Stimulated activated CD4-positive, alpha-beta T cell treated with anti-CD3 and anti-CD28 coated beads, Interleukin-1b, Interleukin-23, amount 100 ng/mL, for 1 hour (primary cell): ENCODE results near the gene CCSER1.
"Not testable (repeated sequence)": the region's sequence is repeated elsewhere in the genome, so short reads cannot be mapped to it uniquely, and the experiment has no call there.

Experiments
- DNase-seq, 2 donors: peaks; one replicate each; pipeline ENCODE4 v3.0.0-alpha.2; 2020; ENCODE audit warnings: low read depth in 2 of 2

The CCSER1 gene

DNA sequence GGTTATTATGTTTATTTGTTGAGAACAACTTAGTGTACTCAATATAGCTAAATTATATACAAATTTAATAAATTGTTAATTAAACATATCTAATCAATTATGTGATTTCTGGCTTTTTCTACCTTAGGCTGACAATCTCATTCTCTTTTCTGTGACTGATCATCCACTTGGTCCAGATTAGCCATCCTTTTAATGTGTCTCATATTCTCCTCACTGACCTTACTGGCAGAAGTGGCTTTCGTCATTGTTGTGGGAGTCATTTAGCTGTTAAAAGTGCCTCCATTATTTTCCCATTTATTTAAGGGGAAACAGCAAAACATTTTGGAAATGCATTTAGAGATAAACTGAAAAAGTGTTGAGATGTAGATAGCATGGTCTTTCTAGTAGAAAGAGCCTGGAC, 172.2 kb downstream of the CCSER1 start:
- no peak for DNase-seq

DNA sequence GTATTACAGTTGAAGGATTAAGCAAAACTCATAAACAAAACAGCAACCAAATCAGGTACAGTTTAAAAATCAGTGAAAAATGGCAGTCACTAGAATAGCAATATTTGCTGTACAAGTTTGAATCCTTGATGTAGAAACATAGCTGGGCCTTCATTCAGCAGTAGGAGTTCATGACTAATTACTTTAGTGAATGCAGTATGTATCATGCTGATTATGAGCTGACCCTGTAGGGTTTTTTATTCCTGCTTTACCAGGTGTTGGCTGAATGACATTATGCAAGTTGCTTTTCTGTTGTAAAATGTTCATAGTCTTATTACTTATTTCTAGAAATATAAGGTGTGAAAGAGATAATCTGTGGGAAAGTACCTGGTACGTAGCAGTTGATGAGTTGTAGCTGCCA, 179.6 kb downstream of the CCSER1 start:
- DNase-seq: no peak

DNA sequence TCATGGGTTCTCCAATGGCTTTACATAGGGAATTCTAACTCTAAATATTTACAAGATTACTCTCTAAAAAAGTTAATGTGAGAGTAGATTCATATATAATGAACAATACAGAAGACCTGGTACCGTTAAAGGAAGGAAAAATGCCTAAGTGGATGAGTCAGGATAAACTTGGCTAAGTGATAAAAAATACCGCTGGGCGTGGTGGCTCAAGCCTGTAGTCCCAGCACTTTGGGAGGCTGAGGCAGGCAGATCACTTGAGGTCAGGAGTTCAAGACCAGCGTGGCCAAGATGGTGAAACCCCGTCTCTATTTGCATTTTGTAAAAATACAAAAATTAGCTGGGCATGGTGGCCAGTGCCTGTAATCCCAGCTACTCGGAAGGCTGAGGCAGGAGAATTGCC, 189.9 kb downstream of the CCSER1 start:
- DNase-seq: not testable (repeated sequence)

GRCh38 chr4:90317785-90318184, 190.6 kb downstream of the CCSER1 start:
- DNase-seq: no peak

DNA sequence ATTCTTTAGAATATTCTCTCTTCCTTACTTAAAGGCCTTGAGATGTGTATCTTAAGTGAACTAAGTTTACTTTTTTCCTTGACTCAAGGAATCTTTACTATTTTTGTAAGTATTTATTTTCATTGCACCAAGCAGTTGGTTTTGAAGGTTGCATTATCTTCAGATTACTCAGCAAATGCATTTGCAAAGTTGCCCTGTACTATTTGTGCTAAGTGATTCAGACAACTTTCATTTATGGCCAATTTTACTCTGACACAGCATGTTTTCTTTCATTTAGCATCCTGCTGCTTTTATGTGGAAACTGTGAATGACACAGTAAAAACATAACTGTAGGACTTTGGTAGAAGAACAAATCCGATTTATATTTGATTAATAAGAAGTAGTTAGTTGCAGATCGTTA, 191.0 kb downstream of the CCSER1 start:
- DNase-seq: no peak

GRCh38 chr4:90328558-90328957, 201.4 kb downstream of the CCSER1 start:
- DNase-seq: no peak

DNA sequence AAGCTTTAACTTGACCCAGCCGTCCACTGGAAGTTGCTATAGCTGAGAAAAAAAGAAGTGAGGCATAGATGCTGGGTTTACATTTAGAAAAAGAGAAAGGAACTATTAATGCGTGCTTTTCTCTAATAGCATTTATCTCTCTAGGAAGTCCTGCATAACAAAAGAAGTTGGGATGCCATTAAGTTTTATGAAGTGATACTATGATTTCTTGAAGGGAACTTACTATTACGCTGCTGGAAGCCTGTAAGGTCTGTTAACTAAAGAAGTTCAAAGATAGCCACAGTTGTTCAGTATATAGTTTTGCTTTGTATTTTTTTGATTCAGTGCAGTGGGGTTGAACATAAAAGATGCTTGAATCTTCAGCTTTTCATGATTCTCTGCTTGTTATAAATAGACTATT, 203.4 kb downstream of the CCSER1 start:
- DNase-seq: no peak

- DNase-seq: no peak
Observed at GRCh38 chr4:90345549-90346215, 218.5 kb downstream of the CCSER1 start.

- no peak for DNase-seq
Observed at GRCh38 chr4:90349636-90350035, 222.4 kb downstream of the CCSER1 start.

DNA sequence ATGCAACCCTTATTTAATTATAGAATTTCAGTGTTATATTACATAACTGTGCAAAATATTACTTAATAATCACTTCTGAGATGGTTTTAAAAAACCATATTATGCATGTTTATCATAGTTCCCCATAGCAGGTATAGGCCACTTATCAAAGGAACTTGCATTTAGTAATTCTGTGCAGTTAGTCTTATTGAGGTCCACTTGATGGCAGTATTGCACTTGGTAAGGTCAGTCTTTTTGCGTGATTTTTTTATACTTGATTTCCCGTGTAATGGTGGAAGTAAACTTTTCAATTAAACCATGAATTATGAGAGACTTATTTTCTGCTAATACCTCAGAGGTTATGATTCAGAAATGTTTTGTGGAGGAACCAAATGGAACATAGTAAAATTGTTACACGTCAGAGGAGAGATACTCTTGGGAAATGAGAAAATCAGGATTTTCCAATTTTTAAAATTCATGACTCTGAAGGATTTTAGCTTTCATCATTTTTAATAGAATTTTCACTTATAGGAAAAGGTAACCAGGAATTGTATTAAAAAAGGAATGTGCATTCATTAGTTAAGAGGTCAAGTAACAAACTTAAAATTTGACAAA, 230.0 kb downstream of the CCSER1 start:
- no peak for DNase-seq

GRCh38 chr4:90375081-90375480, 247.9 kb downstream of the CCSER1 start:
- DNase-seq: no peak

DNA sequence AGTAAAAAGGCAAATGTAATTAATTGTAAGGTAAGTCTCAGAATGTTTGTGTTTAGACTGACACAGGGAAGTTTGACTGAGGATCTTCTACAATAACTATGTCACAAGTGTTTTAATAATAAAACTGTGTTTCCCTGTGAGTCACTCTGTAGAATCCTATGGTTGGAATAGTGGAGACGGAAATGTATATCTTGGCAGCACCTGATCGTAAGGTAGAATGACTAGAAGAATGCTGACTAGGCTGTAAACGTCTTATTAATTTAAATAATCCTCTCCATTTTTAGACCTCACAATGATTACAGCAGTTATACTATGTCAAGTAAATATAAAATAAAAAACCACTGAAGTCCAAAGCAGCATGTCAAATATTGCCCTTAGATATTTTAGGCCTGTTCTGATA, 266.0 kb downstream of the CCSER1 start:
- no peak for DNase-seq

GRCh38 chr4:90403781-90404180, 276.6 kb downstream of the CCSER1 start:
- no peak for DNase-seq

DNA sequence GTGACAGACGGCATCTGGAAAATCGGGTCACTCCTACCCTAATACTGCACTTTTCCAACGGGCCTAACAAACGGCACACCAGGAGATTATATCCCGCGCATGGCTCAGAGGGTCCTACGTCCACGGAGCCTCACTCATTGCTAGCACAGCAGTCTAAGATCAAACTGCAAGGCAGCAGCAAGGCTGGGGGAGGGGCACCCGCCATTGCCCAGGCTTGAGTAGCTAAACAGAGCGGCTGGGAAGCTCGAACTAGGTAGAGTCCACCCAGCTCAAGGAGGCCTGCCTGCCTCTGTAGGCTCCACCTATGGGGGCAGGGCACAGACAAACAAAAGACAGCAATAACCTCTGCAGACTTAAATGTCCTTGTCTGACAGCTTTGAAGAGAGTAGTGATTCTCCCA, 280.7 kb downstream of the CCSER1 start:
- DNase-seq: not testable (repeated sequence)

DNA sequence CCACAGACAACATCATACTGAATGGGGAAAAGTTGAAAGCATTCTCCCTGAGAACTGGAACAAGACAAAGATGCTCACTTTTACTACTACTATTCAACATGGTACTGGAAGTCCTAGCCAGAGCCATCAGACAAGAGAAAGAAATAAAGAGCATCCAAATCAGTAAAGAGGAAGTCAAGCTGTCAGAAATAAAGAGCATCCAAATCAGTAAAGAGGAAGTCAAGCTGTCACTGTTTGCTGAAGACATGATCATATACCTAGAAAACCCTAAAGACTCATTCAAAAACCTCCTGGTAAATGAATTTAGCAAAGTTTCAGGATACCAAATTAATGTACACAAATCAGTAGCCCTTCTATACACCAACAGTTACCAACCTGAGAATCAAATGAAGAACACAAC, 285.6 kb downstream of the CCSER1 start:
- not testable (repeated sequence) for DNase-seq

DNA sequence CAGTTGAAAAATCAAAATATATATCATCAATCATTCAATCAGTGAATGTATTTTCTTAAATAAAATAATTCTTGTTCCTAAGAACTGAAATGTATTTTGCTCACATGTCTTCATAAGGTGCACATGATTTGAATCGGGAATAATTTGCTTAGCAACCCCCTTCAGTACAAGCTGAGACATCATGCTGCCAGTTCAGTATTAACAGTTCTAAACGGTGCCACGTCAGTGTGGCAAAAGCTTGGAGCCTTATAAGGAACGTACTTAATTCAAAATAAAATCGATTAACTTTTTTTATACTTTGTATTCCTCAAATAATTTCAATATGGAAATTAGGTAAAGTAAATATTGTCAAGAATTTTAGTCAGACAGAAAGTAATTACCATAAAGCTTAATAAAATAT, 287.9 kb downstream of the CCSER1 start:
- DNase-seq: no peak

DNA sequence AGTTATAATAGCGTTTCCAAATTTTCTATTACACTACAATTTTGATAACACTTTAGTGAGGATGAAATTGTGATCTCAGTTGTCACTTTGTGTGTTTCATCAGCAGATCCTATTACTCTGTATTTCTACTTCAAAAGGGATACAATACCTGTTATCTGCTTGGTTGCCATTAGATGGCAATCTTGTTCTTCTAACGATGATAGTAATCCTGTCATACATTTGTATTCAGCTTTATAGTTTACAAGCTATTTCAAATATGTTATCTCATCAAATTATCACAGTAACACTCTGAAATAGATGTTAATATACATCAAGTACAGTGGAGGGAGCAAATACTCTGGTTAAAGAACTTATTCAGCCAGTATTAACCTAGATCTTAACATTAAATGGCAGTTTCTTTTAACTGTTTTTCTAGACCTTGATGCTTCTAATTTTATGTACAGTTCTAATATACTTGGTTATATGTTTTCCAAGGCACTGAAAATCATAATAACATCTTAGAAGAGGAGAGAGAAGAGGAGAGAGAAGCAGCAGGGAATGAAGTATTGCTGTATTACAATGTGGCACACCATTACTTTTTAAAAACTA, 292.0 kb downstream of the CCSER1 start:
- DNase-seq: no peak

DNA sequence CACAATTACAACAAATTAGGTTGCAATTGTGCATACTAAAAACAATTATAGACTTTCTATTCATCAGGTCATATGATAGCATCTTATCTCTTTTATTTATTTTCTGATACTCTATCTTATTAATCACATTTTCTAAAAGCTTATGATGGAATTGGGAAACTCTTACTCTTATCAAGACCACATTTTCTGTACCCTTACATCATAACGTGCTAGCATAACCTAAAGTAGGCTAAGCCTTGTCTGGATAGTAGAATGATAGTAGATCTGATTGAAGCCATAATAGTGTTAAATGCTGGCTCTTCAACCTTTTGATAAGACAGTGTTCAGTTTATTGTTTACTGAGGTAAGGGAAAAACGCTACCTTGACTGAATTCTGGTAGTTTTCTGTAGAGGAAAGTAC, 294.0 kb downstream of the CCSER1 start:
- no peak for DNase-seq

DNA sequence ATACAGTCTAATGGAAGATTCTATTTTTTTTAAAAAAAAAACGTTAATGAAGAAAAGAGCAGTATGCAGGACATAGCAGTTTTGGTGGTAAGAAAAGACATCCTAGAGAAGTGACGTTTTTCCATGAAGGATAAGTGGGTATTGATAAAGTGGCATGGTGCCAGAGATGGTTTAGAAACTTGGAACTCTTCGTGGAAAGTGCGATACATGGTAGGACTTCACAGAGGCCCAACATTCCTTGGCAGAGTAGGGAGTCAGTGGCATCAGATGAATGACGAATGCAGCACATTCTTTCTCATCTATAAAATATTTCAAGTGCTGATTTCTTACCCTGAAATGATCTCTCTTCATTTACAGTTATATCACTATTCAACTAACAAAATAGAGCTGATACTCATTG, 298.7 kb downstream of the CCSER1 start:
- no peak for DNase-seq

DNA sequence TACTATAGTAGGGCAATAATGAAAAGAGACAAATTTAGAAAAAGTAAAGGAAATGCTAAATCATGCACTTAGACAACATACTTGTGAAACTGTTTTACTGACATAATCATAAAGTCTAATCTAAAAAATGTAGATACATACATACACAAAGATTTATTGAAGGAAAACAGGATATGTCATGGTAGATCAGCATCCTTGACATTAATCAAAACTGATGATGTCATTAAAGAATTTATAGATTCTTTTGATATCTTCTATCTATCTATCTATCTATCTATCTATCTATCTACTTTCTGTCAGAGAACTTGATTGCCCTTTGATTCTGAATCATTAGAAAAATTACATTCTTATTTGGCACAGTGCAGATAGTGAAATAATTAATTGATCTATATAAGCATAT, 311.3 kb downstream of the CCSER1 start:
- DNase-seq: no peak

DNA sequence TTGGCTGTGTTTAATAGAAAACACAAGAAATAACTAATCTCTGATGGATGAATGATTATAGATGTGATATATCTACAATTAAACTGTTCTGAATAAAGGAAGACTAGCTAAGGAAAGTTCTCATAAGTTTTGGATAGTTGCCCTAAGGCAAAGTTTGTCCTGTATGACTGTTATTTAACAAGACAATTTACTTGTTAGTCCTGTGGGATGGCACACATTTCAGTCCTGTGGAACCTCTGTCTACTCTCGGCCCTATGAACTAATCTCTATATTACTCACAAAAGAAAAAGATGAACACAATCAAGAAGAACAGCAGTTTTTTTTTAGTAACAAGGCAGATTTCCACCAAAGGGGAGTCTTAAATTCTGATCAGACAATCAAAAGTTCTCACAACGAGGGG, 314.6 kb downstream of the CCSER1 start:
- DNase-seq: no peak

DNA sequence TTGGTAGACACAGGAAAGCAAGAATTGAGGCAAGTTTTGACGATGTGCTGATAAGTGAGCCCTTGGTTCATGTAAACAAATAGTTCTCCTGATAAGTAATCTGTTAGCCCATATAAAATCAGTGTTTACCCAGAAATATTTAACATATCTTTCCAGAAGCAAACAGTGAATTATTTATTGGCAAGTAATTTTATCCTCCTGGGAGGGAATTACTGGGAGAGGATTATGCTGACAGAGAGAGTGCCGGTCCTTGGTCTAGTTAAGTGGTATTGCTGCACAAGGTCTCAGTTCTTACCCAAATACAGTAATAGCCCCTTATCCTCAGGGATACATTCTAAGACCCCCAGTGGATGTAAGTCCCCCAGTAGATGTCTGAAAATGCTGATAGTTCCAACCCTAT, 315.4 kb downstream of the CCSER1 start:
- no peak for DNase-seq

GRCh38 chr4:90443231-90443630, 316.0 kb downstream of the CCSER1 start:
- DNase-seq: no peak

- DNase-seq: no peak
Observed at GRCh38 chr4:90444904-90445303, 317.7 kb downstream of the CCSER1 start.
